HepG2 (cell line): ENCODE measurements around the gene THRSP. TPM values are rescaled to one million over a fixed set of nuclear protein-coding genes. Genes with fewer than 3 reads are reported as not detected.

ENCODE experiments used
- ATAC-seq: fragments of 200-7000 bp; cut with Tn5 transposase; 3 replicates; pipeline ENCODE4 v1.9.1; 2020; ENCODE audit warnings: mild to moderate bottlenecking, moderate library complexity
- BruUV-seq: library from RNA; stranded (reverse); fragments of 400-500 nt; replicated peaks from 2 replicates; lab custom pipeline; 2021; lab: Mats Ljungman, UMichigan
- CTCF ChIA-PET: fragments of 300-600 bp; formaldehyde crosslinking; extraction: SDS; loops from one replicate; lab custom pipeline; 2021; ENCODE audit warnings: low total read pairs, inconsistent platforms, low intra/inter-chr PET ratio; lab: Yijun Ruan, JAX
- POLR2A ChIA-PET: fragments of 350-600 bp; sonication (Branson Sonifier 250); formaldehyde crosslinking; loops from one replicate; lab custom pipeline; 2020; ENCODE audit warnings: antibody characterized with exemption, inconsistent platforms; lab: Yijun Ruan, JAX
- DNase-seq: peaks from one replicate; pipeline ENCODE4 v3.0.0-alpha.2; 2015; ENCODE audit warnings: low spot score
- FAIRE-seq: peaks from 3 replicates; lab custom pipeline; 2011; peaks lifted over from hg19 to GRCh38; lab: Jason Lieb, UNC
- H2AFZ ChIP-seq: one replicate; pipeline ENCODE4 v1.6.1; 2011; ENCODE audit warnings: low read length, inconsistent platforms
- H3K27ac ChIP-seq: fragments of 300-600 bp; 3 replicates; pipeline ENCODE4 v1.8.0; 2011; ENCODE audit warnings: mixed run types, mild to moderate bottlenecking, mixed read lengths, low read length, inconsistent platforms; ENCODE audit not compliant: insufficient read depth; ENCODE audit errors: extremely low read length
- H3K27me3 ChIP-seq, 2 experiments: fragments of 200-600 bp in 1 of 2; 2 replicates in 1 of 2; 3 replicates in 1 of 2; pipeline versions ENCODE4 v1.6.0 to v1.8.0; 2011; ENCODE audit warnings: low read length in 2 of 2, mild to moderate bottlenecking in 2 of 2, moderate library complexity in 2 of 2, inconsistent platforms in 1 of 2; ENCODE audit not compliant: insufficient read depth in 2 of 2, control insufficient read depth in 1 of 2
- H3K36me3 ChIP-seq, 2 experiments: fragments of 200-600 bp in 1 of 2; replicated peaks in 1 of 2; 2 replicates in 1 of 2; 3 replicates in 1 of 2; pipeline versions ENCODE4 v1.5.1 to v1.8.0; 2011; ENCODE audit warnings: low read length in 2 of 2, inconsistent platforms in 1 of 2; ENCODE audit not compliant: insufficient read depth in 2 of 2, control insufficient read depth in 1 of 2
- H3K4me1 ChIP-seq: 2 replicates; pipeline ENCODE4 v1.5.1; 2012; ENCODE audit warnings: low read length, inconsistent platforms; ENCODE audit not compliant: insufficient read depth
- H3K4me2 ChIP-seq: 2 replicates; pipeline ENCODE4 v1.6.0; 2011; ENCODE audit warnings: low read depth, low read length, inconsistent platforms
- H3K4me3 ChIP-seq, 3 experiments: fragments of 200-600 bp in 1 of 3; sonication (generic), shearing (Covaris generic) in 1 of 3; replicated peaks in 1 of 3; 2 replicates each; pipeline ENCODE4 v1.5.1; 2011 to 2016; ENCODE audit warnings: low read length in 3 of 3, inconsistent platforms in 2 of 3, low read depth in 2 of 3, mild to moderate bottlenecking in 2 of 3, control low read depth in 1 of 3, mixed read lengths in 1 of 3; ENCODE audit not compliant: insufficient read depth in 1 of 3
- H3K79me2 ChIP-seq: one replicate; pipeline ENCODE4 v1.6.1; 2011; ENCODE audit warnings: low read length, inconsistent platforms; ENCODE audit not compliant: insufficient read depth
- H3K9ac ChIP-seq: 2 replicates; pipeline ENCODE4 v1.6.0; 2011; ENCODE audit warnings: mild to moderate bottlenecking, low read depth, low read length, inconsistent platforms; ENCODE audit not compliant: insufficient read depth
- H3K9me3 ChIP-seq: 2 replicates; pipeline ENCODE4 v1.5.1; 2012; ENCODE audit warnings: mild to moderate bottlenecking, low read length
- H4K20me1 ChIP-seq: 2 replicates; pipeline ENCODE4 v1.6.0; 2011; ENCODE audit warnings: inconsistent platforms, mild to moderate bottlenecking, low read length, moderate library complexity; ENCODE audit not compliant: insufficient read depth
- DRAP1 ChIP-seq: IDR thresholded peaks from 2 replicates; pipeline ENCODE4 v1.6.1; 2016; ENCODE audit warnings: missing genetic modification reagents, missing compliant biosample characterization
- E2F5 ChIP-seq: sonication (generic); formaldehyde crosslinking; conservative IDR thresholded peaks from 2 replicates; pipeline ENCODE4 v1.4.0; 2020; ENCODE audit warnings: missing genetic modification reagents
- EHMT2 ChIP-seq: fragments of 200-600 bp; sonication (generic); IDR thresholded peaks from 2 replicates; pipeline ENCODE4 v1.7.0; 2017; ENCODE audit warnings: antibody characterized with exemption, low read depth, low read length, borderline replicate concordance
- EP300 ChIP-seq, 3 experiments: sonication (generic) in 1 of 3; formaldehyde crosslinking in 1 of 3; IDR thresholded peaks; 2 replicates each; pipeline versions ENCODE4 v1.5.1 to v1.6.1; 2011 to 2020; ENCODE audit warnings: low read depth in 2 of 3, low read length in 2 of 3, borderline replicate concordance in 1 of 3, improper control_type of control experiment in 1 of 3, mild to moderate bottlenecking in 1 of 3, missing genetic modification reagents in 1 of 3, moderate library complexity in 1 of 3
- HDAC6 ChIP-seq: fragments of 200-600 bp; sonication (generic); IDR thresholded peaks from 2 replicates; pipeline ENCODE4 v1.7.0; 2017; ENCODE audit warnings: mild to moderate bottlenecking, antibody characterized with exemption, low read length, low read depth
- HES4 ChIP-seq: sonication (generic); formaldehyde crosslinking; IDR thresholded peaks from 2 replicates; pipeline ENCODE4 v1.9.0; 2021; ENCODE audit warnings: mild to moderate bottlenecking, missing genetic modification reagents, borderline replicate concordance
- IRX3 ChIP-seq: sonication (generic); formaldehyde crosslinking; IDR thresholded peaks from 2 replicates; pipeline ENCODE4 v1.8.1; 2023; ENCODE audit warnings: mild to moderate bottlenecking, low read depth, missing genetic modification reagents, borderline replicate concordance
- KAT2B ChIP-seq: fragments of 150-350 bp; IDR thresholded peaks from 2 replicates; pipeline ENCODE4 v1.6.1; 2014; ENCODE audit warnings: low read depth, low read length, borderline replicate concordance
- KDM2A ChIP-seq: sonication (generic); formaldehyde crosslinking; IDR thresholded peaks from 2 replicates; pipeline ENCODE4 v1.4.0; 2020; ENCODE audit warnings: low read depth, missing genetic modification reagents, borderline replicate concordance
- LRRFIP1 ChIP-seq: sonication (generic); formaldehyde crosslinking; conservative IDR thresholded peaks from 2 replicates; pipeline ENCODE4 v1.4.0; 2020; ENCODE audit warnings: missing genetic modification reagents
- POLR2A ChIP-seq, 2 experiments: IDR thresholded peaks; 2 replicates each; pipeline ENCODE4 v1.6.1; 2011; ENCODE audit warnings: low read depth in 2 of 2, low read length in 2 of 2, mild to moderate bottlenecking in 1 of 2, moderate library complexity in 1 of 2; ENCODE audit not compliant: insufficient read depth in 1 of 2
- SOX5 ChIP-seq: IDR thresholded peaks from 2 replicates; pipeline ENCODE4 v1.6.1; 2016; ENCODE audit warnings: borderline replicate concordance
- TAF1 ChIP-seq: sonication (generic); formaldehyde crosslinking; IDR thresholded peaks from 2 replicates; pipeline ENCODE4 v1.4.0; 2020; ENCODE audit warnings: missing genetic modification reagents
- TFE3 ChIP-seq: IDR thresholded peaks from 2 replicates; pipeline ENCODE4 v1.6.1; 2016
- ZFP37 ChIP-seq: sonication (generic); formaldehyde crosslinking; IDR thresholded peaks from 2 replicates; pipeline ENCODE4 v1.4.0; 2020; ENCODE audit warnings: missing genetic modification reagents, borderline replicate concordance
- ZFP82 ChIP-seq: sonication (generic); formaldehyde crosslinking; IDR thresholded peaks from 2 replicates; pipeline ENCODE4 v1.5.1; 2020; ENCODE audit warnings: mild to moderate bottlenecking, missing genetic modification reagents, borderline replicate concordance
- ZNF225 ChIP-seq: sonication (generic); formaldehyde crosslinking; IDR thresholded peaks from 2 replicates; pipeline ENCODE4 v1.4.0; 2020; ENCODE audit warnings: mild to moderate bottlenecking, missing genetic modification reagents
- ZNF3 ChIP-seq: IDR thresholded peaks from 2 replicates; pipeline ENCODE4 v1.7.0; 2017; ENCODE audit warnings: inconsistent platforms
- ZNF761 ChIP-seq: sonication (generic); formaldehyde crosslinking; conservative IDR thresholded peaks from 2 replicates; pipeline ENCODE4 v1.4.0; 2020; ENCODE audit warnings: mild to moderate bottlenecking, missing genetic modification reagents
- WGBS: methylation state at CpG from one replicate; pipeline ENCODE4 v1.1.6; 2017; ENCODE audit warnings: low lambda C conversion rate; 5-methylcytosine and 5-hydroxymethylcytosine counted together
- in situ Hi-C: cut with HindIII; loops from 2 replicates; pipeline ENCODE4 v1.10.0; 2017; ENCODE audit warnings: low pct_unique_long_range_greater_than_20kb; ENCODE audit not compliant: extremely low pct_ligation_motif_present
- intact Hi-C: fragments of 100-400 bp; cut with micrococcal nuclease; formaldehyde crosslinking; loops from one replicate; pipeline ENCODE4 v1.10.0; 2022; ENCODE audit not compliant: unreplicated experiment
- polyA plus RNA-seq, 8 experiments: library from polyadenylated mRNA; depleted of rRNA in 3 of 8; stranded (reverse) in 7 of 8; unstranded in 1 of 8; fragments of >200 nt; fragmentation: Illumina TruSeq in 4 of 8; extraction: Trizol in 4 of 8; gene quantifications; 2 replicates each; pipeline versions ENCODE4 v1.2.1 to v1.2.3, GENCODE V29; 2011 to 2016; ENCODE audit warnings: low read depth in 4 of 8, missing spikeins in 1 of 8, mixed read lengths in 1 of 8; ENCODE audit not compliant: insufficient read depth in 1 of 8
- total RNA-seq, 5 experiments: library from RNA; depleted of rRNA; stranded (reverse); fragments of >200 nt; fragmentation: Illumina TruSeq; extraction: Trizol; gene quantifications; 2 replicates each; pipeline ENCODE4 v1.2.3, GENCODE V29; 2016; ENCODE audit warnings: low read depth in 1 of 5

THRSP gene
- total and polyA plus RNA-seq, 2 of the 13 experiments (the other 11 are each of a cell fraction or from before 2014, with no cell fraction given), result 0.13 to 0.58 TPM

GRCh38 chr11:78080818-78081495, 17.3 kb downstream of the THRSP start:
- in situ Hi-C loops, result no loop called here
- POLR2A ChIA-PET, result interaction anchor here (0.7 to 2.4 kb wide), 3 partner anchors 9 to 86 kb away, joined by 3 to 9 read pairs (median 3); partner anchors contain the start of gene INTS4
- H4K20me1 ChIP-seq, result peaks cover 18% of the 10 kb centered on the region
- H3K27me3 ChIP-seq, result no peaks in the 10 kb centered on the region; a peak in 1 of 5 replicates
- ATAC-seq (no peak), DNase-seq (peak; percentile 64), FAIRE-seq (no peak)
- no peak overlapping the region for H3K9ac ChIP-seq
- CTCF ChIA-PET, result no interaction called here
- H3K9me3 ChIP-seq, result no peaks in the 10 kb centered on the region
- WGBS, result 86% methylated on average over 11 of the region's 11 CpGs
- H2AFZ ChIP-seq, result peak overlapping the region; percentile 18
- H3K4me2 ChIP-seq, result no peak overlapping the region
- BruUV-seq, result no TSS peak
- peaks cover 42% of the 10 kb centered on the region for H3K79me2 ChIP-seq
- H3K4me3 ChIP-seq, result no peak overlapping the region
- H3K27ac ChIP-seq, result no peak overlapping the region
- peaks cover 0 to 8% of the 10 kb centered on the region in 2 experiments; a peak in 1 of 5 replicates for H3K36me3 ChIP-seq
- H3K4me1 ChIP-seq, result peaks cover 55% of the 10 kb centered on the region
- intact Hi-C loops, result no loop called here
- TF ChIP-seq HES4 (CRISPR knock-in tag), result no peak
- no peak for TF ChIP-seq EP300 (IDR thresholded peaks at IDR 0.05; ENCODE audit: low read depth in 2 of 2, low read length in 2 of 2)
- TF ChIP-seq EP300 (CRISPR knock-in tag; IDR thresholded peaks at IDR 0.05; ENCODE audit: borderline replicate concordance), result 0 out of 2 replicates have a peak, but pooled peaks have one; percentile 14
- TF ChIP-seq TAF1 (CRISPR knock-in tag), result peak; percentile 41; the same call in 1 of the 2 replicates
- TF ChIP-seq EHMT2, result no peak
- no peak for TF ChIP-seq ZFP37 (CRISPR knock-in tag)
- TF ChIP-seq ZNF761, result no peak
- no peak for TF ChIP-seq ZNF225 (CRISPR knock-in tag)
- TF ChIP-seq LRRFIP1 (CRISPR knock-in tag), result no peak
- TF ChIP-seq SOX5 (CRISPR knock-in tag), result peak; percentile 9; the same call in 1 of the 2 replicates
- TF ChIP-seq DRAP1 (CRISPR knock-in tag), result peak; percentile 44; the same call in 1 of the 2 replicates
- TF ChIP-seq KDM2A (CRISPR knock-in tag), result peak; percentile 30; the same call in 1 of the 2 replicates
- 0 out of 2 replicates have a peak, but pooled peaks have one; percentile 43 for TF ChIP-seq TFE3
- TF ChIP-seq KAT2B, result no peak
- no peak for TF ChIP-seq ZFP82 (CRISPR knock-in tag)
- no peak for TF ChIP-seq ZNF3
- no peak for TF ChIP-seq HDAC6
- TF ChIP-seq IRX3 (CRISPR knock-in tag), result no peak
- TF ChIP-seq POLR2A (IDR thresholded peaks at IDR 0.05; ENCODE audit: insufficient read depth in 1 of 2, low read depth in 2 of 2, low read length in 2 of 2), result peak in 1 of 2 experiments; percentile 17; a peak in 1 of 4 replicates
- no peak for TF ChIP-seq E2F5 (CRISPR knock-in tag)
